HG02943 (cell line): ENCODE results near the gene SPATA6L.
A peak's percentile ranks its signal among the peaks of the same experiment; 100 is the strongest.
"Not testable (repeated sequence)": the region's sequence is repeated elsewhere in the genome, so short reads cannot be mapped to it uniquely, and the experiment has no call there.

Experiments
- ATAC-seq: cut with Tn5 transposase; IDR thresholded peaks from one replicate; pipeline ENCODE4 v1.9.1; 2021; ENCODE audit warnings: mild to moderate bottlenecking, low read depth, moderate library complexity; ENCODE audit not compliant: unreplicated experiment

The SPATA6L gene

DNA sequence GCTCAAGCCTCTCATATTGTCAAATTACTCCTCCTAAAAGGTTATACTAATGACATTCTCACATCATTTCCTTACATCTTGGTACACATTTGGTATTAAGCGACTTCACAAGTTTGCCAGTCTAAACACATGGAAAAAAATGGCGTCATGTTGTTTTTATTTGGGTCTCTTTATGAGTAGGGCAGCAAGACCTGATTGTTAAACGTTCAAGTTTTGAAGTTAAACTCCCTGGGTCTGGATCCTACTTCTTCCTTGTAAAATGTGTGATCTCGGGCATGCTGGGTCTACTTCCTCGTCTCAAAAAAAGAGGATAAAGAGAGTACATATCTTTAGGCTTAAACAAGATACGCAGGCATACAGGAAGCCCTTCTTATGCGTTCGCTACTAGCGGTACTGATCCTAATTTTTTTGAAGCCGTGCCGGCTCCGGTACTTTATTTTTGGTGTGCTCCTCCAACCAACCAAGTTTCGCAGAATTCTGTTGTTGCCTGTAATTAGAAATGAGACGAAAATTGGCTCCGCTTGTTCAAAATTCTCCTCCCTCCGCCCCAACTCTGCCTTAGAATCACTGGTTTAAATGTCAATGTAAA lies 12.5 kb upstream of the SPATA6L start:
- ATAC-seq, result no peak

GRCh38 chr9:4677392-4677791 lies 11.1 kb upstream of the SPATA6L start:
- ATAC-seq, result no peak

GRCh38 chr9:4674783-4675182 lies 8.5 kb upstream of the SPATA6L start:
- ATAC-seq, result no peak

GRCh38 chr9:4671737-4672136 lies 5.5 kb upstream of the SPATA6L start:
- no peak for ATAC-seq

GRCh38 chr9:4670591-4670990 lies 4.3 kb upstream of the SPATA6L start:
- no peak for ATAC-seq

GRCh38 chr9:4669890-4670289 lies 3.6 kb upstream of the SPATA6L start:
- no peak for ATAC-seq

- no peak for ATAC-seq
Measured at GRCh38 chr9:4668604-4669003, 2.3 kb upstream of the SPATA6L start.

GRCh38 chr9:4667681-4668080 lies 1.4 kb upstream of the SPATA6L start:
- ATAC-seq, result no peak

DNA sequence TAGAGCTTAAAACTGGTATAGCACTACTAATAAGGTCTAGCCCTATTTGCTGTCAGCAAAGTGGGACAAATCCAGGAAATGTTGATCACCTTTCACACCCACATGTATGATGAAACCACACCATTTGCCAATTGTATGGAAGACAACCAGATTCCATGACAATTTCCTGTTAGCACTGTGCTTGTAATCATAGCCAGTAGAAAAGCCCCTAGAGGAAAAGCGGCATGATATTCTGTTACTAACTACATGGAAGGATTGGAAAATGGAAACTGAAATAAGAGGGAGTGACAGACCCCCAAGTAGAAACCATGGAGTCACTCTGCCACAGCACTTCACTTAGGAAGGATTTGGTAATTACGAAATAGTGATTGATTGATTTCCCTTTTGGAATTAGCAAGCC lies 923 bp downstream of the SPATA6L start:
- ATAC-seq, result no peak

GRCh38 chr9:4663956-4664355 lies 2.3 kb downstream of the SPATA6L start:
- no peak for ATAC-seq

GRCh38 chr9:4662989-4663792 lies 3.1 kb downstream of the SPATA6L start:
- no peak for ATAC-seq

GRCh38 chr9:4662108-4662988 lies 3.9 kb downstream of the SPATA6L start, which contains the start of gene PLPP6:
Gene PLPP6, plus strand, starts transcription at chr9:4662294. Its CDS starts 82 bp downstream, at chr9:4662376.
- ATAC-seq, result peak; percentile 76

DNA sequence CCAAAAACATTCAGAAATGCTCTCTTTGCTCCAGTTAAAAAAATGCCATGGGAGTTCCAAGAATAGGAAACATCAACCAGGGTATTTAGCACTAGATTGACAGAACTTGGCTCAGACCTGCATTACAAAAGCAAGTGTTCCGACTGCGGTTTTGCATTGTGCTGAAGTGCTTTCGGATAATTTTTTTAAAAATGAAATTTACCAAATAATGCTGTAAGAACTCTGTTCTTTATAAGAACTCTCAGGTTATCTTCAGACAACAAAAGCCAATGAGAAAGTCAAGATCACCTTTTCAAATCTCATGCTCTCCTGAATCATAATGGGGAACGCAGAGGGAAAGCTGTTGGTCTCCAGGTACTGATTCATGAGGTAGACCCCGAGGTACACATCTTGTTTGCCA lies 4.7 kb downstream of the SPATA6L start:
- ATAC-seq, result no peak

GRCh38 chr9:4661165-4661564 lies 5.1 kb downstream of the SPATA6L start:
- no peak for ATAC-seq

DNA sequence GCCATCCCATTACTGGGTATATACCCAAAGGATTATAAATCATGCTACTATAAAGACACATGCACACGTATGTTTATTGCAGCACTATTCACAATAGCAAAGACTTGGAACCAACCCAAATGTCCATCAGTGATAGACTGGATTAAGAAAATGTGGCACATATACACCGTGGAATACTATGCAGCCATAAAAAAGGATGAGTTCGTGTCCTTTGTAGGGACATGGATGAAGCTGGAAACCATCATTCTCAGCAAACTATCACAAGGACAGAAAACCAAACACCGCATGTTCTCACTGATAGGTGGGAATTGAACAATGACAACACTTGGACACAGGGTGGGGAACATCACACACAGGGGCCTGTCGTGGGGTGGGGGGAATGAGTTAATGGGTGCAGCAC lies 5.6 kb downstream of the SPATA6L start:
- not testable (repeated sequence) for ATAC-seq

GRCh38 chr9:4657426-4658159 lies 8.7 kb downstream of the SPATA6L start:
- no peak for ATAC-seq

DNA sequence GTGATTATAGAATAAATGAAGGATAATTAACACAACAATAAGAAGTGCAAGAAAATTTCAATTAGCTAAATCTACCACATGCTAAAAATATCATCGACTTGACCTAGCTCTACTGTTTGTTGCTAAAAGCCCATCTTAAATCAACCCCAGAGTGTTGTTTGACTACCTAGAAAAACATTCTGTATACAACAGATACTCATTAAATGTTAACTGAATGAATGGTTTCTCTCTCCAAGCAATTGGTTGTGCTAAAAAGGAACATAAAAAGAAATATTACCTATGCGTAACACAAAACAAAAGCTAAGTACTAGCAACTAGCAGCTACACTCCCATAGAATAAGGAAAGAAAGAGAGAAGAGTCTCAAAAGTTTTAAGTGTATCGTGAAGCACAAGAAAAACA lies 9.7 kb downstream of the SPATA6L start:
- no peak for ATAC-seq

- not testable (repeated sequence) for ATAC-seq
Measured at GRCh38 chr9:4656196-4656595, 10.1 kb downstream of the SPATA6L start.

GRCh38 chr9:4654538-4654937 lies 11.7 kb downstream of the SPATA6L start:
- ATAC-seq, result no peak

- ATAC-seq, result no peak
Measured at GRCh38 chr9:4654084-4654483, 12.2 kb downstream of the SPATA6L start.
